HepG2 (cell line): ENCODE data around the gene PIP4K2B. TPM values are rescaled to one million over a fixed set of nuclear protein-coding genes. Genes with fewer than 3 reads are reported as not detected.

Experiments
- AKAP8 ChIP-seq: sonication (generic); formaldehyde crosslinking; IDR thresholded peaks from 2 replicates; pipeline ENCODE4 v1.5.1; 2020; ENCODE audit warnings: mild to moderate bottlenecking, missing genetic modification reagents
- EEA1 ChIP-seq: sonication (generic); formaldehyde crosslinking; IDR thresholded peaks from 2 replicates; pipeline ENCODE4 v1.5.1; 2020; ENCODE audit warnings: mild to moderate bottlenecking, missing genetic modification reagents, borderline replicate concordance
- GABPA ChIP-seq, 2 experiments: IDR thresholded peaks; 2 replicates each; pipeline ENCODE4 v1.6.1; 2011 to 2016; ENCODE audit warnings: low read depth in 2 of 2, low read length in 1 of 2, missing biosample characterization in 1 of 2, missing genetic modification characterization in 1 of 2
- HNF4A ChIP-seq: sonication (generic); formaldehyde crosslinking; IDR thresholded peaks from 2 replicates; pipeline ENCODE4 v1.4.0; 2020; ENCODE audit warnings: missing genetic modification reagents
- KDM1A ChIP-seq: IDR thresholded peaks from 2 replicates; pipeline ENCODE4 v1.6.1; 2016; ENCODE audit warnings: missing compliant biosample characterization
- MAFF ChIP-seq: IDR thresholded peaks from 2 replicates; pipeline ENCODE4 v1.6.1; 2011; ENCODE audit warnings: low read depth, low read length, improper control_type of control experiment
- MIER2 ChIP-seq: IDR thresholded peaks from 2 replicates; pipeline ENCODE4 v1.6.1; 2016; ENCODE audit warnings: missing biosample characterization, missing genetic modification reagents
- NFYC ChIP-seq: IDR thresholded peaks from 2 replicates; pipeline ENCODE4 v1.6.1; 2016; ENCODE audit warnings: missing genetic modification reagents, missing compliant biosample characterization
- POLR2AphosphoS5 ChIP-seq: IDR thresholded peaks from 2 replicates; pipeline ENCODE4 v1.6.1; 2012; ENCODE audit warnings: low read depth, low read length
- PREB ChIP-seq: sonication (generic); formaldehyde crosslinking; IDR thresholded peaks from 2 replicates; pipeline ENCODE4 v1.4.0; 2020; ENCODE audit warnings: missing genetic modification reagents
- RBAK ChIP-seq: sonication (generic); formaldehyde crosslinking; IDR thresholded peaks from 2 replicates; pipeline ENCODE4 v1.5.1; 2020; ENCODE audit warnings: mild to moderate bottlenecking, missing genetic modification reagents
- SAFB2 ChIP-seq: sonication (generic); formaldehyde crosslinking; IDR thresholded peaks from 2 replicates; pipeline ENCODE4 v1.5.1; 2020; ENCODE audit warnings: missing genetic modification reagents, low read depth, mild to moderate bottlenecking, borderline replicate concordance
- SETDB1 ChIP-seq: sonication (generic); formaldehyde crosslinking; IDR thresholded peaks from 2 replicates; pipeline ENCODE4 v1.5.1; 2020; ENCODE audit warnings: missing genetic modification reagents, mild to moderate bottlenecking, borderline replicate concordance
- SOX13 ChIP-seq, 3 experiments: fragments of 450-650 bp in 1 of 3; sonication (generic) in 1 of 3; formaldehyde crosslinking in 1 of 3; IDR thresholded peaks in 2 of 3; conservative IDR thresholded peaks in 1 of 3; 2 replicates each; pipeline versions ENCODE4 v1.5.0 to v1.6.1; 2016 to 2020; ENCODE audit warnings: antibody characterized with exemption in 1 of 3, mild to moderate bottlenecking in 1 of 3, missing compliant biosample characterization in 1 of 3, missing genetic modification reagents in 1 of 3, moderate library complexity in 1 of 3
- STAG1 ChIP-seq: sonication (generic); formaldehyde crosslinking; IDR thresholded peaks from 2 replicates; pipeline ENCODE4 v1.4.0; 2020; ENCODE audit warnings: missing genetic modification reagents
- TARDBP ChIP-seq: sonication (generic); formaldehyde crosslinking; IDR thresholded peaks from 2 replicates; pipeline ENCODE4 v1.8.0; 2022; ENCODE audit warnings: mild to moderate bottlenecking, missing genetic modification reagents
- XRCC5 ChIP-seq: fragments of 200-400 bp; formaldehyde crosslinking; optimal IDR thresholded peaks from 2 replicates; pipeline ENCODE3; 2017; ENCODE audit warnings: mild to moderate bottlenecking, low read length
- ZFP62 ChIP-seq: sonication (generic); formaldehyde crosslinking; IDR thresholded peaks from 2 replicates; pipeline ENCODE4 v1.4.0; 2020; ENCODE audit warnings: missing genetic modification reagents
- ZMYM2 ChIP-seq: sonication (generic); formaldehyde crosslinking; IDR thresholded peaks from 2 replicates; pipeline ENCODE4 v1.8.0; 2022; ENCODE audit warnings: mild to moderate bottlenecking, missing genetic modification reagents
- ZNF101 ChIP-seq: sonication (generic); formaldehyde crosslinking; IDR thresholded peaks from 2 replicates; pipeline ENCODE4 v1.4.0; 2020; ENCODE audit warnings: mild to moderate bottlenecking, low read depth, missing genetic modification reagents, borderline replicate concordance
- ZNF549 ChIP-seq: sonication (generic); formaldehyde crosslinking; IDR thresholded peaks from 2 replicates; pipeline ENCODE4 v1.5.0; 2020; ENCODE audit warnings: missing genetic modification reagents
- ZNF672 ChIP-seq: sonication (generic); formaldehyde crosslinking; IDR thresholded peaks from 2 replicates; pipeline ENCODE4 v1.8.1; 2022; ENCODE audit warnings: missing genetic modification reagents
- ZNF749 ChIP-seq: sonication (generic); formaldehyde crosslinking; IDR thresholded peaks from 2 replicates; pipeline ENCODE4 v1.8.0; 2022; ENCODE audit warnings: mild to moderate bottlenecking, missing genetic modification reagents, moderate library complexity, borderline replicate concordance
- polyA plus RNA-seq, 8 experiments: library from polyadenylated mRNA; depleted of rRNA in 3 of 8; stranded (reverse) in 7 of 8; unstranded in 1 of 8; fragments of >200 nt; fragmentation: Illumina TruSeq in 4 of 8; extraction: Trizol in 4 of 8; gene quantifications; 2 replicates each; pipeline versions ENCODE4 v1.2.1 to v1.2.3, GENCODE V29; 2011 to 2016; ENCODE audit warnings: low read depth in 4 of 8, missing spikeins in 1 of 8, mixed read lengths in 1 of 8; ENCODE audit not compliant: insufficient read depth in 1 of 8
- total RNA-seq, 5 experiments: library from RNA; depleted of rRNA; stranded (reverse); fragments of >200 nt; fragmentation: Illumina TruSeq; extraction: Trizol; gene quantifications; 2 replicates each; pipeline ENCODE4 v1.2.3, GENCODE V29; 2016; ENCODE audit warnings: low read depth in 1 of 5
- TF ChIP-seq, protein P1 (sequence below): IDR thresholded peaks from 2 replicates; pipeline ENCODE4 v1.6.1; 2016; ENCODE audit warnings: missing compliant biosample characterization, missing genetic modification reagents, borderline replicate concordance
- TF ChIP-seq, protein P2 (sequence below): sonication (generic); formaldehyde crosslinking; IDR thresholded peaks from 2 replicates; pipeline ENCODE4 v1.5.0; 2020; ENCODE audit warnings: missing genetic modification reagents

PIP4K2B gene
- total and polyA plus RNA-seq, 2 of the 13 experiments (the other 11 are each of a cell fraction or from before 2014, with no cell fraction given), result 20.4 to 54.0 TPM

DNA sequence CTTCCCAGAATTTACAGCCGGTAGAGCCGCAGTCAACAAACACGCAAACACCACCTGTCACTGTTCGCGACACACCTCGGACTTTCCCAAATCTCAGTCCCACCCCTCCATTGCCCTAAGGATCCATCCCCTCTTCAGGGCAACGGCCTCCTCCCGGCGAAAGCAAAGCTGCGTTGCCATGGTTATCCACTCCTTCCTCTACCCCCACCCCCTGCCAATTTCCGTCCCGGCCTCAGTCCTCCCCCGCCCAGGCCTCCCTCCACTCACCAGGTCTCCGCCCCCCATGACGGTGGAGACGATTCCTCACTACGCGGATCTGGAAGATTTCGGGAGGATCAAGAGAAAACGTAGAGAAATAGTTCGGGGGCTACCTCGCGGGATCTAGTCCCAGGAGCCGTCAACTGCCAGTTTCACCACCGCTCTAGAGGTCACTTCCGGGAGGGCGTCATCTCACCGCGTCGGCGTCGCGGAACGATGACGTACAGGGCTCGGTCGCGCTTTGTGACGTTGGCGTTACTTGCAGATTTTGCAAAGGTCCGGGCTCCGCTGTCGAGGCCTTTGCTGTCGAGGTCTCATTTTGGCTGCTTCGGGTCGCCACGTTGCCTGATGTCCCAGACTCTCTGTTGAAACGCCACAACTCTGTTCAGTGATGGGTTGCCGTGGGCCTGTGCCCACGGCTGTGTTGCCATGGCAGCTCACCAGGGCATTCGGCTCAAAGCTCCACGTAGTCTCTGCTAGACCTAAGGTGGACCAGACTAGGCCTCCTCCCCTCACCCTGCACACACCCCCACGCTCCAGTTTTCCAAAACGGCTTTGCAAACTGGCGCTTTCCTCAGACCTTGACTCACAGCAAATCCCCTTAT is 25.8 kb upstream of the PIP4K2B start, which contains the start of gene CWC25 (continued):
- TF ChIP-seq HNF4A, result peak; percentile 56
- peak; percentile 83 for TF ChIP-seq MAFF
- peak; percentile 60 for TF ChIP-seq MIER2
- TF ChIP-seq AKAP8 (CRISPR knock-in tag), result peak; percentile 92
- TF ChIP-seq SAFB2 (CRISPR knock-in tag), result peak; percentile 91
- no peak for TF ChIP-seq ZNF672 (CRISPR knock-in tag)
- TF ChIP-seq, protein P1, sequence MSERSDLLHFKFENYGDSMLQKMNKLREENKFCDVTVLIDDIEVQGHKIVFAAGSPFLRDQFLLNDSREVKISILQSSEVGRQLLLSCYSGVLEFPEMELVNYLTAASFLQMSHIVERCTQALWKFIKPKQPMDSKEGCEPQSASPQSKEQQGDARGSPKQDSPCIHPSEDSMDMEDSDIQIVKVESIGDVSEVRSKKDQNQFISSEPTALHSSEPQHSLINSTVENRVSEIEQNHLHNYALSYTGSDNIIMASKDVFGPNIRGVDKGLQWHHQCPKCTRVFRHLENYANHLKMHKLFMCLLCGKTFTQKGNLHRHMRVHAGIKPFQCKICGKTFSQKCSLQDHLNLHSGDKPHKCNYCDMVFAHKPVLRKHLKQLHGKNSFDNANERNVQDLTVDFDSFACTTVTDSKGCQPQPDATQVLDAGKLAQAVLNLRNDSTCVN (CRISPR knock-in tag), result peak; percentile 76
- TF ChIP-seq GABPA (IDR thresholded peaks at IDR 0.05; ENCODE audit: low read depth, low read length), result peak; percentile 87
- peak; percentile 98 for TF ChIP-seq GABPA (CRISPR knock-in tag; IDR thresholded peaks at IDR 0.05; ENCODE audit: low read depth)
- TF ChIP-seq KDM1A (CRISPR knock-in tag), result 0 out of 2 replicates have a peak, but pooled peaks have one; percentile 26
- TF ChIP-seq ZMYM2 (CRISPR knock-in tag), result peak; percentile 44; the same call in 1 of the 2 replicates
- TF ChIP-seq ZNF101, result peak; percentile 55; the same call in 1 of the 2 replicates
- TF ChIP-seq SETDB1 (CRISPR knock-in tag), result no peak
- TF ChIP-seq, protein P2, sequence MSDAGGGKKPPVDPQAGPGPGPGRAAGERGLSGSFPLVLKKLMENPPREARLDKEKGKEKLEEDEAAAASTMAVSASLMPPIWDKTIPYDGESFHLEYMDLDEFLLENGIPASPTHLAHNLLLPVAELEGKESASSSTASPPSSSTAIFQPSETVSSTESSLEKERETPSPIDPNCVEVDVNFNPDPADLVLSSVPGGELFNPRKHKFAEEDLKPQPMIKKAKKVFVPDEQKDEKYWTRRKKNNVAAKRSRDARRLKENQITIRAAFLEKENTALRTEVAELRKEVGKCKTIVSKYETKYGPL, result no peak
- TF ChIP-seq XRCC5, result peak; percentile 59
- peak; percentile 83; the same call in 1 of the 2 replicates for TF ChIP-seq EEA1 (CRISPR knock-in tag)
- TF ChIP-seq POLR2AphosphoS5, result peak; percentile 96
- 0 out of 2 replicates have a peak, but pooled peaks have one; percentile 40 for TF ChIP-seq RBAK (CRISPR knock-in tag)
- no peak for TF ChIP-seq ZNF549 (CRISPR knock-in tag)
- peak; percentile 98 for TF ChIP-seq TARDBP (CRISPR knock-in tag)
- TF ChIP-seq PREB (CRISPR knock-in tag), result no peak
- TF ChIP-seq ZFP62 (CRISPR knock-in tag), result no peak; the same call in 1 of the 2 replicates
- TF ChIP-seq SOX13 (IDR thresholded peaks at IDR 0.05), result no peak; the same call in 1 of the 2 replicates
- peak in 1 of 2 experiments; percentile 69; a peak in 2 of 4 replicates for TF ChIP-seq SOX13 (CRISPR knock-in tag; conservative IDR thresholded peaks at IDR 0.05 in 1 of 2, IDR thresholded peaks at IDR 0.05 in 1 of 2)
- no peak for TF ChIP-seq STAG1 (CRISPR knock-in tag)
- peak; percentile 68 for TF ChIP-seq NFYC (CRISPR knock-in tag)
- peak; percentile 86 for TF ChIP-seq ZNF749 (CRISPR knock-in tag)
